Stimulated activated CD4-positive, alpha-beta T cell treated with anti-CD3 and anti-CD28 coated beads, Interleukin-1b, Interleukin-23, amount 100 ng/mL, for 1 hour (primary cell): ENCODE measurements around the gene NHSL2.

Experiments
- DNase-seq, 2 donors: peaks; one replicate each; pipeline ENCODE4 v3.0.0-alpha.2; 2020; ENCODE audit warnings: low read depth in 2 of 2

Gene NHSL2

DNA sequence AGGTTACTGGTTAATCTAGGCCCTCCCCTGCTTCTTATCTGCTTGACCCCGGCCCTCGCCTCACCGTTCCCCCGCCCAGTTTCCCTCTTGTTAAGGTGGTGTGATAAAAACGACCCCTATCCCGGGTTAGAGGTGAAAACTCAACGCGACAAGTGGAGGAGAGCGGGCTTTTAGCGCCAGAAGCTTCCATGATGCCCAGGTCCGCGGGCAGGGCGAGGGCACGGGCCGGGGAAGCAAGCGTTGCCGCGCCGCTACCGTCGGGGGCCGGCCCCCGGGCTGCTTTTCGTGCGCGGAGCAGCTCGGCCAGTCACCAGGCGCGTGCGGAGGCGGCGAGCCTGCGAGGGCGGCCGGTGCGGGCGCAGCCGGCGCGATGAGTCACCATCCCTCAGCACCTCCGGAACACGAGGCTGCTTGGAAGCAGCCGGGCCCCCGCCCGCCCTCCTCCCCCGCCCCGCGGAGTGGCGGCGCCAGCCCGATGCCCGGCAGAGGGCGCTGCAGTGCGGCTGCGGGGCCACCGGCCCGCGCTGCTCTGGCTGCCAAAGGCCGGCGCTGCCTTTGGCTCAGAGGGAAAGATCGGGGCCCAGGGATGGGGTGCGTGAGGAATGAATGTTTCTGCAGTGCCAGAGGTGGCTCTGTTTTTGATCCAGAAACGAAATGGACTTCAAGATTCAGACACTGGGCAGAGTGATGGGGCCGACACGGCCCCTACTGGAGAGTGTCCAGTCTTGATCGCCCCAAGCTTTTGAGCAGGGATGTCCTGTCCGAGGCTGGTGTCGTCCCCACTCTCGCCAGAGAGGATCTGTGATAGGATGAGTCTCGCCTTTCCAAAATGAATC, 107.8 kb downstream of the NHSL2 start:
- peak; percentile 63 to 67 for DNase-seq

GRCh38 chrX:72019487-72019886, 108.8 kb downstream of the NHSL2 start:
- DNase-seq: no peak

DNA sequence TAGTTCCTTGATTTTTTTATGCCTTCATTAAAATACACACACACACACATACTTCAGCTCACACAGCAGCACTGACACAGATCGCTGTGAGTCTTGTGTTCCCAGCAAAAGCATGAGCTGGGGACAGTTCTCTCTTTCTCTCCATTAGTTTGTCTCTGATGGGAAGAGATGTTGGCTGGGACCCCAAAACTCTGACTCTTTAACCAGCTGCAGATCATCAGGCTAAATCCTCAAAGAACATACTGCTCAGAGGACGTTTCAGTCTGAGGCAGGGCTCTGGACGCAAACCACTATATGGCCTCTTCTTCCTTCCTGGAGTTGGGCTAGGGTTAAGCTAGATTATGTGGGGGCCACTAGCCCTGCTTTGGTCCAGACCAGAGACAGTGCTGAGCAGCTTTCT, 109.6 kb downstream of the NHSL2 start:
- no peak for DNase-seq

GRCh38 chrX:72020788-72021187, 110.1 kb downstream of the NHSL2 start:
- no peak for DNase-seq

- DNase-seq: no peak
Observed at GRCh38 chrX:72021975-72022374, 111.3 kb downstream of the NHSL2 start.

DNA sequence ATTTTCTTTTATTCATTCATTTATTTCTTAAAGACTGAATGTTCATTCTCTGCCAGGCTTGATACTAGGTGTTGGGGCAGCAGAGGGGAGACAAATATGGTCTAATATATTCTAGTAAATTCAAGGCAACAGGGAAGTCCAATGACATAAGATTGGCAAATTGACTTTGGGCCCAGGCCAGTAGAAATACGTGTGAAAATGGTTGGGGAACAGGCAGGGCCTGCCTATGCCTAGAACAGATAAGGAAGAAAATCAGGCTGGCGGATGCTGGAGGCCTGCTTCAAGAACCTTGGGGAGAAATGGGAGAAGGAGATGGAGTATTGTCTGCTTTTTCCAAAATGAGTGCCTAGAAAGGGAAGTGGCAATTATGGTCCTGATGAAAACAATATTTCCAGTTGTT, 112.4 kb downstream of the NHSL2 start:
- DNase-seq: no peak

GRCh38 chrX:72025236-72025770, 114.7 kb downstream of the NHSL2 start:
- DNase-seq: no peak

GRCh38 chrX:72026341-72027023, 115.8 kb downstream of the NHSL2 start:
- no peak for DNase-seq

- no peak for DNase-seq
Observed at GRCh38 chrX:72027024-72027913, 116.6 kb downstream of the NHSL2 start.

DNA sequence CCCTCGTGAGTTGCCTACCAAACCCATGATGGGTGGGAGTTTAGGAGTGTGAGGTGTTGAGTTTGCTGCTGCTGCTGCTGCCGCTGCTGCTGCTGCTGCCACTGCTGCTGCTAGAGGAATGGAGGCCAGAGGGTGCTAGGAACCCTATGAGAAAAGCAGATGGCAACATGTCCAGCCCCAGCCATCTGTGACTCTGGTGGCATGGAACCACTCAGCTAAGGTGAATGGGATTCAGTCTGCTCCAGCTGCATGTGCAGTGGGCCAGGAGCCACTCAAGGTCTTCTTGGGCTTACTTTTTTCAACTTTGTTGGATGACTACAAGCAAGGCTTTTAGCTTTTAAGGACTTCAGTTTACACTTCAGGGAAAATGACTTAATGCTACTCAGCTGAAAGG, 117.3 kb downstream of the NHSL2 start:
- DNase-seq: no peak

DNA sequence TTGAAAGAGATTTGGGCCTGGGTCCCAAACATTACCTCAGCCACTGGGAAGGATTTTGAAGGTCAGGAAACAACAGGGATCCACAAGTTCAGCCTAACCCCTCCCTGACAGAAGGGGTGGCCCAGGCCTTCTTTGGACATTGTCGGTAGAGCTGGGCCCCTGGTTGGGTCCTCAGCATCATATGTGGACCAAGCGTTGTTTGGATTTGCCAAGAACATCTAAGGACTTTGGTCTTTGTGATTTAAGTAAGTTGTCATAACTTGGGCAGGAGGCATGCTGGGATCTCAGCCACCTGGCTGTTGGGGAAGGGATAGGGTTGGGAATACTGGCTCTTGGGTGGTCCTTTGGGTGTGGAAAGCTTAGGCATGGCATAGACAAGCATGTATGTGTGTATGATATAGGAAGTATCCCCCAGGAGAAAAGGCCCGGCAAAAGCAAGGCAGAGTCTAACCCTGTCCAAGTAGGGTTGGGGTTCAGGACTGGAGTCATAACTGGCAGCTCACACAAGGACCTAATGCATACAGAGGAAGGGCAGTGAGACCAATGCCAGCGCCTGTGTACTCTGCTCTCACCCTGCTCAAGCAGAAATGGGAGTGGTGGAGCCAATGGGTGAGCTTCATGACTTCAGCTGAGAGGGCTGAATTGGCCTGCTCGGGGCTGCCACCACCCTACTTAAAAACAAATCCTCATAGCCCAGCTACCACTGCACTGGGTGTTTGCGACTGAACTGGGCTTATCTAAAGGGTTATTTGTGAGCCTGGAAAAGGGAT, 118.2 kb downstream of the NHSL2 start:
- DNase-seq: no peak

GRCh38 chrX:72029483-72030411, 119.1 kb downstream of the NHSL2 start:
- DNase-seq: no peak

DNA sequence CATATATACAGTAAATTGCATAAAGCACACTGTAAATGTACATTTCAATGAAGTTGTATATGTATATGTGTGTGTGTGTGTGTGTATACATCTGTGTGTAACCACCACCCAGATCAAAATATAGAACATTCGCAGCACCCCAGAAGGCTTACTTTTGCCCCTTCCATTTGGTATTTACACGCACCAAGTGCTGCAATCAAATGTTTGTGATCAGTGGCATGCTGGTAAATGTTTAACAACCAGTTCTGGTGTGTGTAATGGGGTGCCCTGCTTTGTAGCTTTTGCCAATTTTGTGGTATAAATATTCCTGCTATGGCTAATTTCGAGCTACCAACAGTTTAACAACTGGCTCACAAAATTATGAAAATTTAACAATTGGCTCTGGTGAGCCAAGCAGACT, 119.8 kb downstream of the NHSL2 start:
- DNase-seq: no peak

DNA sequence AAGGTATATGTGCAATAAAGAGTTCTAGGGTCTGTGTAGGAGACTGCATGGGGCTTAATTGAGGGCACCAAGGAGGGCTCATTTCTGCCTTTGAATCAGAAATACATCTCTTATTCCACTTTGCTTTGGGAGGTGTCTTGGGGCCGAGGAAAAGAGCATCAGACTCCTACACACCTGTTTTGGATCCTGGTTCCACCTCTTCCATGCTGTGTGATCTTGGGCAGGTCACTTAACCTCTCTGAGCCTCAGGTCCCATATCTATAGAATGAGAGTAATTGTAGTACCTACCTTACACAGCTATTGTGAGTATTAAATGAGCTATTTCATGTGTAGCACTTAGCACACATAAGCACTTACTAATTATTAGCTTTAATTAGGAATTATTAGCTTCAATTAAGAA, 120.5 kb downstream of the NHSL2 start:
- DNase-seq: no peak

DNA sequence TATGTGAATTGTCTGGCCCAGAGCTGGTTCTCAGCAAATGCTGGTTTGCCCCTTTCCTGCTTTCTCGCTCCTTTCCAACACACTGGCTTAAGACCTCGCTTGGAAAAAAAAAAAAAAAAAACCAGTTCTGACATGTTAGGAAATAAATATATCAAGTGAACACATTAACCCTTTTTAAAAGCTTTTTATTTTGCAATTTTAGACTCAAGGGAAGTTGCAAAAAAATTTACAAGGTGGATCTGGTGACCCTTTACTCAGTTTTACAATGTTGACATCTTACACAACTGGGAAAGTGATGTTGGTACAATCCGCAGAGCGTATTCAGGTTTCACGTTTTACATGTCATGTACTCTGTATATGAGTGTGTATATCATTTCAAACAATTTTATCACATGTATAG, 121.0 kb downstream of the NHSL2 start:
- DNase-seq: no peak

DNA sequence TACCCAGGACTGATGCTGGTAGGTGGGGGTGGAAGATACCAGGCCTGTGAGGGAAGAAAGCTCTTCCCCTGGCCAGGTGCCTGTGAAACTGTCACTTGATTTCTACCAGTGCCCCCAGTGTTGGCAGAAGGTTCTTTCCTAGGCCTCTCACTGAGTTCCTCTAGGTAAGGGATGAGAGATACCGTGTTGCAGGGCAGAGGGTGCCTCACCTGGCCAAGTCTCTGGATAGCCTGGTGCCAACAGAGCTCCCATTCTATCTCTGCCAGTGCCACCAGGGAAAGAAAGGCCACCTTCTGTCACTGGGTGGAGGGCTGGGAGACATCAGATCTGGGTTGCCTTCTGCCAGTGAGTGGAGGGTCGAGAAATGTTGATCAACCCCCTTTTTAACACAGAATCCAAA, 127.0 kb downstream of the NHSL2 start:
- no peak for DNase-seq

DNA sequence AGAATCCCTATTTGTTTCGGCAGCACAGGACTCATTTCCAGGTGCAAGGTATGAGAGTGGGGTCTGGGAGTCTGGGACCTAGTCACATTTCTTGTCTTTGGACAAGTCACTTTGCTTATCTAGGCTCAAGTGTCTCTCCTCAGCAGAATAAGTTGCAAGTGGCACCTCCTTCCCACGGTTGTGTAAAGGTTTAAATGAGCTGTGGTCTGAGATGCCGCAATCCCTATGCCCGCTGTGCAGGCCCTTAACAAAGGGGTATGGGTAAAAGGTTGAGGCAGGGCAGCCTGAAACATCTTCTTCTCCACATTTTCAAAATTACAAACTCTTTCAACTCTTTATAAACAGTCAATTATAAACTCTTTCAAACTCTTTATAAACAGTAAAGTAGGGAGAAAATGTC, 127.4 kb downstream of the NHSL2 start:
- DNase-seq: no peak

DNA sequence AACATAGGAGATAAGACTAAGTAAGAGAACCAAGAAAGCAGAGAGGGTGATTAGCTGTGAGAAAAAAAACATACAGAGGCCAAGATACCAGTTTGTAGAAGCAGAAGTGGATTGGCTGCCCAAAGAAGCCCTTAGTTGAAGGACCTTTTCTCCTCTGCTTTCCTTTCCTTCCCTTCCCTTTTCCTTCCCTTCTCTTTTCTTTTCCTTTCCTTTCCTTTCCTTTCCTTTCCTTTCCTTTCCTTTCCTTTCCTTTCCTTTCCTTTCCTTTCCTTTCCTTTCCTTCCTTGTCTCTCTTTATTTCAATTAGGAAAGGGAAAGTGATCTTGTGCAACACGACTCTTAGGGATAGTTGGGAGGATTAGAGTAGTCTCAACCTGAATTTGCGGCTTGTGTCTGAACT, 128.2 kb downstream of the NHSL2 start:
- DNase-seq: no peak

- no peak for DNase-seq
Observed at GRCh38 chrX:72040506-72040905, 129.9 kb downstream of the NHSL2 start.

- DNase-seq: no peak
Observed at GRCh38 chrX:72041176-72041575, 130.5 kb downstream of the NHSL2 start.
